GM10266 (cell line): ENCODE results near the gene FAS.

Experiments
- DNase-seq: peaks from one replicate; pipeline ENCODE4 v3.0.0; 2012; ENCODE audit errors: extremely low spot score
- CTCF ChIP-seq: IDR thresholded peaks from 2 replicates; pipeline ENCODE4 v1.5.1; 2012; ENCODE audit warnings: mild to moderate bottlenecking, low read depth; ENCODE audit not compliant: control insufficient read depth, insufficient read depth; ENCODE audit errors: missing control alignments

The FAS gene

DNA sequence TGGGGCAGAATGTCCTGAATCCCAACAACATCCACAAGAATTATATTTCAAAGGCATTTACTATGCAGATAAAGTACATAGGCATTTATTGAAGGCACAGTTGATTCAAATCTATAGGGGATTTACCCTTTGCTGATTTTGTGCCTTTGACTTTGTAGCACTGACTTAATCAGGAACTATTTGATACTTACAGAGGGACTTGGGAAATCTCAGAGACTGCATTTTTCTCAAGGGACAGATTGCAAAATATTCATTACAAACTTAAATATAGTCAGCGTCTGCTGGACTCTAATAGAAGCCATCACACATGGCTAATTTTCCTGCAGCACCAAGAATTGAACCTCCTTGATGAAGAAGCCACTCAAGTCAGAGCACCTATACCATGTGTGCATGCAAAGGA, 44.9 kb downstream of the FAS start:
- no peak for DNase-seq
- TF ChIP-seq CTCF, result no peak

- DNase-seq, result no peak
- no peak for TF ChIP-seq CTCF
These were observed 46.5 kb downstream of the FAS start for GRCh38 chr10:89037096-89037495.

GRCh38 chr10:89042562-89042961, 52.0 kb downstream of the FAS start:
- no peak for DNase-seq
- TF ChIP-seq CTCF, result no peak

GRCh38 chr10:89043052-89043451, 52.5 kb downstream of the FAS start:
- TF ChIP-seq CTCF, result no peak
- no peak for DNase-seq

DNA sequence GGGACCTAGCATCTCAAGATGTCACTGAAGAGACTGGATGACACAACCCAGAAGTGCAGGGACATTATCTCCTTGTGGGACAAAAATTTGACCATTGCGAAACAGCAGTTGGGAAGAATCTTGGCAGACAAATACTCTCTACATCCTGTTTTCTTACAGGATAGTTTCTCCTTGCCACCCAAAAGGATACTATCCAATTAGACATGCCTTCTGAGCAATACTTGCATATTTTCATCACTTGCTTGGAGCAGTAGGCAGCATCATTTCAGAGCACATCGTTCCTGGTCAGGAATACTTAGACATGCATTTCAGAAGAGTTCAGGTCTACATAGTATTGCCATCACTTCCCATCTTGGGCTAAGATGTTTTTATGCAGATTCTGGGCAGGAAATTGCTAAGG, 56.8 kb downstream of the FAS start:
- no peak for DNase-seq

GRCh38 chr10:89051593-89051992, 61.0 kb downstream of the FAS start:
- no peak for DNase-seq
- no peak for TF ChIP-seq CTCF

More for the DNA sequence above, 56.8 kb downstream of the FAS start:
- no peak for TF ChIP-seq CTCF

DNA sequence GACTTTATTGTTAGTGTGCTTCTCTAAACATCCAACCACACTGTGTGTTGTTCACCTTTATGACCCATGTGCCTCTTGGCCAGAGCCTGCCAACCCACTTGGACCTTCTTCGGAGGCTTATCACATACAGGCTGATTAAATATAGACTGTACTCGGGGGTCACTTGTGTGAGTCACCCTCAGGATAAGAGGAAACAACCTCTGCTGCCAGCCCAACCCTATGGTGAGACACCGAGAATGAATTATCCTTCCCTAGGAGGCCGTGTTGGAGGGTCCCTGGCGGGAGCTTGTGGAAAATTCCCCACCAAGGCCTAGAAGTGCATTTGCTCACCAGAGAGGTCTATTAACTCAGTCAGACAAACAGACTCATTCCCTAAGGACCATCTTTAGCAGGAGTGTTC, 63.0 kb downstream of the FAS start:
- DNase-seq, result no peak
- no peak for TF ChIP-seq CTCF

- no peak for TF ChIP-seq CTCF
- no peak for DNase-seq
These were observed 64.6 kb downstream of the FAS start for GRCh38 chr10:89055159-89055558.
